Heart left ventricle (tissue), 16 donors: ENCODE measurements around the gene TAB3. TPM values are rescaled to one million over a fixed set of nuclear protein-coding genes. Genes with fewer than 3 reads are reported as not detected.

ENCODE experiments used
- ATAC-seq, 4 donors: fragments of 200-7000 bp; cut with Tn5 transposase; one replicate each; pipeline ENCODE4 v1.9.1; 2020 to 2022; ENCODE audit warnings: moderate library complexity in 4 of 4, mild to moderate bottlenecking in 3 of 4, moderate number of reproducible peaks in 1 of 4
- DNase-seq, 5 donors: peaks; one replicate each; pipeline ENCODE4 v3.0.0-alpha.2; 2020
- H3K27ac ChIP-seq, 12 donors: fragments of 200-600 bp; sonication (generic) in 4 of 12; one replicate each; pipeline versions ENCODE4 v1.5.0 to v1.8.0; 2016 to 2022; ENCODE audit warnings: mild to moderate bottlenecking in 2 of 12
- H3K27me3 ChIP-seq, 9 donors: fragments of 200-600 bp; sonication (generic) in 2 of 9; one replicate each; pipeline versions ENCODE4 v1.5.1 to v1.8.0; 2016 to 2022; ENCODE audit warnings: mild to moderate bottlenecking in 3 of 9
- H3K36me3 ChIP-seq, 9 donors: fragments of 200-600 bp; sonication (generic) in 2 of 9; one replicate each; pipeline versions ENCODE4 v1.5.0 to v1.8.0; 2018 to 2022; ENCODE audit warnings: mild to moderate bottlenecking in 2 of 9
- H3K4me1 ChIP-seq, 12 donors: fragments of 200-600 bp; sonication (generic) in 4 of 12; one replicate each; pipeline versions ENCODE4 v1.5.0 to v1.8.0; 2016 to 2022; ENCODE audit warnings: mild to moderate bottlenecking in 3 of 12
- H3K4me3 ChIP-seq, 12 donors: fragments of 200-600 bp; sonication (generic) in 4 of 12; one replicate each; pipeline versions ENCODE4 v1.5.0 to v1.8.0; 2017 to 2022; ENCODE audit warnings: mild to moderate bottlenecking in 9 of 12, moderate library complexity in 4 of 12
- H3K9me3 ChIP-seq, 12 donors: fragments of 200-600 bp; sonication (generic) in 4 of 12; one replicate each; pipeline versions ENCODE4 v1.5.0 to v1.8.0; 2016 to 2022; ENCODE audit warnings: mild to moderate bottlenecking in 1 of 12
- POLR2A ChIP-seq, 2 donors: fragments of 450-650 bp; IDR thresholded peaks; one replicate each; pipeline ENCODE4 v1.6.1; 2017; ENCODE audit warnings: antibody characterized with exemption in 2 of 2, mild to moderate bottlenecking in 2 of 2, moderate library complexity in 2 of 2
- WGBS, 4 donors: extraction: QIAGEN DNeasy Blood & Tissue Kit in 2 of 4; methylation state at CpG; one replicate each; pipeline versions ENCODE4 v1.1.5 to v1.1.7; 2013 to 2018; 5-methylcytosine and 5-hydroxymethylcytosine counted together
- intact Hi-C, 10 donors: fragments of 100-400 bp; cut with DNase I; formaldehyde crosslinking; loops; one replicate each; pipeline versions ENCODE4 v1.11.1 to v1.14.2; 2022
- polyA plus RNA-seq, 2 donors: library from polyadenylated mRNA; stranded (reverse); fragments of 200-250 nt; gene quantifications; one replicate each; pipeline ENCODE4 v1.2.3, GENCODE V29; 2013
- total RNA-seq, 9 donors: library from RNA; depleted of rRNA in 2 of 9; stranded (reverse); fragments of >200 nt in 2 of 9; fragmentation: NEBNext Ultra II Directional in 3 of 9; extraction: Animal tissue kit (Norgen Biotek cat#: 25700) in 3 of 9; gene quantifications; one replicate each; pipeline versions ENCODE4 v1.1.0 to v1.2.4, GENCODE V29; 2016 to 2023
- TF ChIP-seq, protein P1 (sequence below), 12 donors: fragments of 200-600 bp; sonication (generic) in 4 of 12; IDR thresholded peaks; one replicate each; pipeline versions ENCODE4 v1.5.0 to v1.8.0; 2018 to 2022; ENCODE audit warnings: antibody characterized with exemption in 12 of 12, mild to moderate bottlenecking in 5 of 12
- donor health status: ischemic (EF 13 %, LVEDD 7.1; RV severe dilation, severe dysfunction).
- donor health status: healthy with polysubstance abuse.
- donor health status: DM: no; HTN: yes; CAD: no.
- donor health status: DM: no; HTN: no; CAD: no.
- donor health status: ischemic (EF 25% LVEDD 6.9; RV normal size, moderate dysfunction).
- donor health status: ischemic (EF 25% LVEDD 5.7; RV mildly dilated, moderate dysfunction).
- donor health status: healthy.
- donor health status: DM: yes; HTN: yes; CAD: no.
- donor health status: ischemic (EF 35%, LVEDD 5.7; RV mildly dilated, moderate dysfunction).
- donor health status: nonischemic (EF 11% LVEDD 7.7; RV severe dilation, severe dysfunction).
- donor health status: DM: yes; HTN: yes; CAD: no.
- donor health status: PGD.
- donor health status: ischemic (EF 29% LVEDD 5.4; RV normal size, mild dysfunction).
- donor health status: nonischemic (EF 23%, LVEDD 6.1; RV moderate dilation, normal function).

The TAB3 gene
- total and polyA plus RNA-seq, 11 donors = 3.8 to 27.8 (median 14.9) TPM

DNA sequence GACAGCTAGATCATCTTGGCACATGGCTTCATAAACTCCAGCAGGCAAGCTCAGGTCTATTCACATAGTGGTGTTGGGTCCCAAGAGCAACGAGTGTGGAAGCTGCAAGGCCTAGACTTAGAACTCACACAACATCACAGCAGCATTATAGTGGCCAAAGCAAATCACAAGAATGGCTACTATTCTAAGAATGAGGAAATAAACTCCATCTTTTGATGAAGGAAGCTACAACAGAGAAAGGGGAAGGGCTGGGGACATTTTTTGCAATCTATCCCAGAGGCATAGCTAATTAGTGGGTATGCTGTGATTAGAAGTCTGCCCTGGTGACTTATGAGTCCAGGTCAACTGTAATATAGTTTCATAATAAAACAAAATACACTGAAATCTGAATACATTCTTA is 42.9 kb upstream of the TAB3 start:
- TF ChIP-seq, protein P1, sequence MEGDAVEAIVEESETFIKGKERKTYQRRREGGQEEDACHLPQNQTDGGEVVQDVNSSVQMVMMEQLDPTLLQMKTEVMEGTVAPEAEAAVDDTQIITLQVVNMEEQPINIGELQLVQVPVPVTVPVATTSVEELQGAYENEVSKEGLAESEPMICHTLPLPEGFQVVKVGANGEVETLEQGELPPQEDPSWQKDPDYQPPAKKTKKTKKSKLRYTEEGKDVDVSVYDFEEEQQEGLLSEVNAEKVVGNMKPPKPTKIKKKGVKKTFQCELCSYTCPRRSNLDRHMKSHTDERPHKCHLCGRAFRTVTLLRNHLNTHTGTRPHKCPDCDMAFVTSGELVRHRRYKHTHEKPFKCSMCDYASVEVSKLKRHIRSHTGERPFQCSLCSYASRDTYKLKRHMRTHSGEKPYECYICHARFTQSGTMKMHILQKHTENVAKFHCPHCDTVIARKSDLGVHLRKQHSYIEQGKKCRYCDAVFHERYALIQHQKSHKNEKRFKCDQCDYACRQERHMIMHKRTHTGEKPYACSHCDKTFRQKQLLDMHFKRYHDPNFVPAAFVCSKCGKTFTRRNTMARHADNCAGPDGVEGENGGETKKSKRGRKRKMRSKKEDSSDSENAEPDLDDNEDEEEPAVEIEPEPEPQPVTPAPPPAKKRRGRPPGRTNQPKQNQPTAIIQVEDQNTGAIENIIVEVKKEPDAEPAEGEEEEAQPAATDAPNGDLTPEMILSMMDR (IDR thresholded peaks at IDR 0.05) = no peak
- no peak for TF ChIP-seq POLR2A (IDR thresholded peaks at IDR 0.05)
- Histone ChIP-seq H3K4me3 (no peak overlapping the region), H3K27ac (no peak overlapping the region), H3K9me3 (peaks cover 0 to 4% (median 0%) of the 10 kb centered on the region in 12 donors), H3K4me1 (no peaks in the 10 kb centered on the region), H3K36me3 (no peaks in the 10 kb centered on the region), H3K27me3 (peaks cover 0 to 7% (median 0%) of the 10 kb centered on the region in 9 donors)
- intact Hi-C loops = no loop called here
- no peak for ATAC-seq
- DNase-seq = no peak
- WGBS, 4 donors = 54 to 90% (median 82%) methylated on average over 1 of the region's 1 CpG

DNA sequence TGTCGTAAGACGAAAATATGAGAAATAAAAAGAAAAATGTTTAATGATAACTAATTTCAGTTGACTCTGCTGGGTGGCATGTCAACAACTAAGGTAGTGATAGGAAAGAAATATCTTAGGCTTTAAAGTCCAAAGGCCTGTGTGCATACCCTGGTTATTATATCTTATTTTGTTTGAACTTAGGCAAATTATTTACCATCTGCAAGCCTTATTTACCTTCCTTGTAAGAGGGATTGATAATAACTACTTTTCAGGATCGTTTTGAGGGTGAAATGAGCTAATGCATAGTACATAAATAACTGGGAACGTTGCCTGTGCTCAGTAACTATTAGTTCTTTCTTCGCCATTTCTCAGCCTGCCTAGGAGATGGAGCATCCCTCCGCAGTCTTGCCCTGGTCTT is 41.6 kb upstream of the TAB3 start:
- 64 to 84% (median 74%) methylated on average over 6 of the region's 6 CpGs for WGBS, 4 donors
- Histone ChIP-seq H3K4me3 (no peak overlapping the region), H3K27ac (no peak overlapping the region), H3K27me3 (peaks cover 0 to 7% (median 0%) of the 10 kb centered on the region in 9 donors), H3K36me3 (no peaks in the 10 kb centered on the region), H3K9me3 (peaks cover 0 to 4% (median 0%) of the 10 kb centered on the region in 12 donors), H3K4me1 (no peaks in the 10 kb centered on the region)
- TF ChIP-seq, protein P1 (IDR thresholded peaks at IDR 0.05) = no peak
- TF ChIP-seq POLR2A (IDR thresholded peaks at IDR 0.05) = no peak
- intact Hi-C loops = no loop called here
- no peak for ATAC-seq
- no peak for DNase-seq

DNA sequence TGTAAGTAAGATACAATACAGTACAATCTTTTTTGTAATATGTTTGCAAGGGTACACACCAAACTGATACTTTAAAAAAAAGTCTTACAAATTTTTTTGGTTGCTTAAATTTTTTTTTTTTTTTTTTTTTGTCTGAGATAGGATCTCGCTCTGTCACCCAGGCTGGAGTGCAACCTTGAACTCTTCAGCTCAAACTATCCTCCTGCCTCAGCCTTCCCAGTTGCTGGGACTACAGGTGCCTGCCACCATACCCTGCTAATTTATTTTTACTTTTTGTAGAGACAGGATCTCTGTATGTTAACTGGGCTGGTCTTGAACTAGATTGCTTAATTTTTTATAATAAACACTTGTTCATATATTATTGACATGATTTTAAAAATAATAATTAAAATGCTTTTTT is 41.1 kb upstream of the TAB3 start:
- ATAC-seq = no peak

DNA sequence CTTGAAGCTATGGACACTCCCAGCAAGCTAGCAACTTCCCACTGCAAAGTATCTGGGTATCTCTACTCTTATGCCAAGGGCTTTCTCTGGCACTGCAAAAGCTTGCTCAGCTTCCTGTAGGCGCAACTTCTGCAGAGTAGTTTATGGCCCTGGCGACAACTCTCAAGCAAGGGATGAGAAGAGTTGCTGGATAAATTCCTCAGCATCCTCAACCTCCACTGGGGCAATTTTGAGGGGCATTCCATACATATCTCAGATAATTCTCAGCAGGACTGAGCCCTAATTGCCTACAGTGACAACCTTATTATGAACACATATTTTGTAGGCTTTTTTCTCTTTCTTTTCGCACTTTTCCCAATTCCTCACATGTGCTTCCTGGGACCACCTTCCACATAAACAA is 31.2 kb upstream of the TAB3 start:
- Histone ChIP-seq H3K4me3 (no peak overlapping the region), H3K36me3 (no peaks in the 10 kb centered on the region), H3K27ac (no peak overlapping the region), H3K4me1 (no peaks in the 10 kb centered on the region), H3K9me3 (no peaks in the 10 kb centered on the region), H3K27me3 (peaks cover 0 to 10% (median 0%) of the 10 kb centered on the region in 9 donors)
- intact Hi-C loops = no loop called here
- WGBS, 4 donors = 80 to 92% (median 83%) methylated on average over 3 of the region's 3 CpGs
- DNase-seq (no peak), ATAC-seq (no peak)
- no peak for TF ChIP-seq POLR2A (IDR thresholded peaks at IDR 0.05)

More for the DNA sequence above, 41.1 kb upstream of the TAB3 start:
- DNase-seq = no peak
- TF ChIP-seq POLR2A (IDR thresholded peaks at IDR 0.05) = no peak
- TF ChIP-seq, protein P1 (IDR thresholded peaks at IDR 0.05) = no peak
- peaks cover 0 to 7% (median 0%) of the 10 kb centered on the region in 9 donors for H3K27me3 ChIP-seq
- H3K36me3 ChIP-seq = no peaks in the 10 kb centered on the region
- WGBS, 4 donors = 70 to 81% (median 78%) methylated on average over 1 of the region's 1 CpG
- no peak overlapping the region for H3K27ac ChIP-seq
- no peaks in the 10 kb centered on the region for H3K4me1 ChIP-seq
- H3K4me3 ChIP-seq = no peak overlapping the region
- intact Hi-C loops = no loop called here
- peaks cover 0 to 4% (median 0%) of the 10 kb centered on the region in 12 donors for H3K9me3 ChIP-seq

DNA sequence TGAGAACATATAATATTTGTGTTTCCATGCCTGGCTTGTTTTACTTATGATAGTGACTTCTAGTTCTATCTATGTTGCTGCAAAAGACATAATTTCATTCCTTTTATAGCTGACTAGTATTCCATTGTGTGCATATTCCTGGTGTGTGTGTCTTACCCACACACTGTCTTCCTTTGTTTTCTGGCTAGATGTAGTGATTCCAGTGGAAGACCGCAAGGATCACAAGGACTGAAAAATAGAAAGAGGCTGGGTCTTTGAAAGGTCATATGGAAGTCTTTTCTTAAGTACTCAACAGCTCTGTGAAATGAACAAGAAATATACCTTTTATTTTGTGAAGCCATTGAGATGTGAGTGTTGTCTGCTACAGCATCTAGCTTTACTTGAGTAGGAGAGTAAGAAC is 29.4 kb upstream of the TAB3 start:
- no peaks in the 10 kb centered on the region for H3K36me3 ChIP-seq
- H3K4me3 ChIP-seq = no peak overlapping the region
- WGBS, 4 donors = 79 to 92% (median 89%) methylated on average over 1 of the region's 1 CpG
- H3K4me1 ChIP-seq = no peaks in the 10 kb centered on the region
- H3K27me3 ChIP-seq = peaks cover 0 to 10% (median 0%) of the 10 kb centered on the region in 9 donors
- no peaks in the 10 kb centered on the region for H3K9me3 ChIP-seq
- ATAC-seq = no peak
- no peak for DNase-seq
- H3K27ac ChIP-seq = no peak overlapping the region
- intact Hi-C loops = no loop called here
- TF ChIP-seq, protein P1 (IDR thresholded peaks at IDR 0.05) = no peak
- TF ChIP-seq POLR2A (IDR thresholded peaks at IDR 0.05) = no peak
